ENCODE data around the gene TMEM138. TPM values are rescaled to one million over a fixed set of nuclear protein-coding genes. Genes with fewer than 3 reads are reported as not detected.

TMEM138 gene
- total and polyA plus RNA-seq, 9 donors = 21.5 to 115 (median 53.4) TPM

GRCh38 chr11:61384271-61385242 is 22.4 kb downstream of the TMEM138 start:
- TF ChIP-seq EP300 (IDR thresholded peaks at IDR 0.05) (no peak), POLR2A (IDR thresholded peaks at IDR 0.05) (no peak), CTCF (IDR thresholded peaks at IDR 0.05) (no peak)
- Histone ChIP-seq H3K4me1 (ENCODE audit: insufficient read depth) (peaks cover 2% of the 10 kb centered on the region), H3K4me3 (no peak overlapping the region), H3K36me3 (no peaks in the 10 kb centered on the region), H3K9me3 (no peaks in the 10 kb centered on the region), H3K27ac (no peak overlapping the region), H3K27me3 (no peaks in the 10 kb centered on the region)
- 81 to 87% (median 83%) methylated on average over 15 of the region's 15 CpGs for WGBS, 3 donors
- intact Hi-C loops (cut with DNase I) = loop anchor here in 3 of 4 donors (1.0 to 10.0 kb wide), 3 partner anchors 48 to 130 kb away; no protein-coding TSS in a partner anchor
- DNase-seq = no peak

- Histone ChIP-seq H3K27ac (no peak overlapping the region), H3K4me3 (no peak overlapping the region), H3K27me3 (no peaks in the 10 kb centered on the region), H3K36me3 (no peaks in the 10 kb centered on the region), H3K9me3 (no peaks in the 10 kb centered on the region), H3K4me1 (ENCODE audit: insufficient read depth) (peaks cover 12% of the 10 kb centered on the region)
- WGBS, 3 donors = 17 to 47% (median 33%) methylated on average over 1 of the region's 1 CpG
- no peak for DNase-seq
- intact Hi-C loops (cut with DNase I) = loop anchor here in 1 of 4 donors (10.0 kb wide), 1 partner anchor 135 kb away; no protein-coding TSS in a partner anchor
- TF ChIP-seq CTCF (IDR thresholded peaks at IDR 0.05) = no peak
- no peak for TF ChIP-seq POLR2A (IDR thresholded peaks at IDR 0.05)
- no peak for TF ChIP-seq EP300 (IDR thresholded peaks at IDR 0.05)
Observed at GRCh38 chr11:61390161-61390560, 28.0 kb downstream of the TMEM138 start.

- no peaks in the 10 kb centered on the region for H3K27me3 ChIP-seq
- H3K9me3 ChIP-seq = no peaks in the 10 kb centered on the region
- peak overlapping the region; percentile 76 for H3K4me3 ChIP-seq
- TF ChIP-seq POLR2A (IDR thresholded peaks at IDR 0.05) (no peak), EP300 (IDR thresholded peaks at IDR 0.05) (no peak), CTCF (IDR thresholded peaks at IDR 0.05) (no peak)
- no peaks in the 10 kb centered on the region for H3K36me3 ChIP-seq
- intact Hi-C loops (cut with DNase I) = loop anchor here in 1 of 4 donors (10.0 kb wide), 1 partner anchor 138 kb away; no protein-coding TSS in a partner anchor
- peak overlapping the region; percentile 18 to 49 for H3K27ac ChIP-seq
- 1% methylated on average over 15 of the region's 15 CpGs for WGBS, 3 donors
- peaks cover 10% of the 10 kb centered on the region for H3K4me1 ChIP-seq (ENCODE audit: insufficient read depth)
- no peak for DNase-seq
Observed at GRCh38 chr11:61392981-61393595, 30.9 kb downstream of the TMEM138 start.

GRCh38 chr11:61401173-61401572 is 39.0 kb downstream of the TMEM138 start:
- no peak overlapping the region for H3K4me3 ChIP-seq
- no peaks in the 10 kb centered on the region for H3K36me3 ChIP-seq
- TF ChIP-seq CTCF (IDR thresholded peaks at IDR 0.05) (no peak), EP300 (IDR thresholded peaks at IDR 0.05) (no peak), POLR2A (IDR thresholded peaks at IDR 0.05) (no peak)
- no peak overlapping the region for H3K27ac ChIP-seq
- H3K27me3 ChIP-seq = no peaks in the 10 kb centered on the region
- no peaks in the 10 kb centered on the region for H3K9me3 ChIP-seq
- H3K4me1 ChIP-seq (ENCODE audit: insufficient read depth) = no peaks in the 10 kb centered on the region
- WGBS, 3 donors = 89 to 95% (median 89%) methylated on average over 2 of the region's 2 CpGs
- DNase-seq = no peak
- intact Hi-C loops (cut with DNase I) = no loop called here
